Neural progenitor cell (in vitro differentiated cells): ENCODE results near the gene STRAP.

Experiments used
- CTCF ChIP-seq: fragments of 200-600 bp; sonication (generic); IDR thresholded peaks from 2 replicates; pipeline ENCODE4 v1.5.1; 2017; ENCODE audit warnings: antibody characterized with exemption, mild to moderate bottlenecking
- EZH2 ChIP-seq: fragments of 200-600 bp; sonication (generic); IDR thresholded peaks from 2 replicates; pipeline ENCODE4 v1.6.1; 2017; ENCODE audit warnings: antibody characterized with exemption, mild to moderate bottlenecking, moderate library complexity

- TF ChIP-seq CTCF: no peak
- TF ChIP-seq EZH2: no peak
Observed at GRCh38 chr12:15882118-15882971, at the start of gene STRAP.
